K562 (cell line): Measurements from ENCODE around the gene YAE1. TPM values are rescaled to one million over a fixed set of nuclear protein-coding genes. Genes with fewer than 3 reads are reported as not detected.

Experiments used
- ATAC-seq: fragments of 200-7000 bp; cut with Tn5 transposase; 3 replicates; pipeline ENCODE4 v1.9.1; 2020; ENCODE audit warnings: moderate library complexity
- BruUV-seq: library from RNA; stranded (reverse); fragments of 400-500 nt; replicated peaks from 2 replicates; lab custom pipeline; 2021; lab: Mats Ljungman, UMichigan
- CTCF ChIA-PET: fragments of 300-600 bp; formaldehyde crosslinking; extraction: SDS; loops from one replicate; lab custom pipeline; 2021; ENCODE audit warnings: low intra/inter-chr PET ratio; lab: Yijun Ruan, JAX
- POLR2A ChIA-PET: fragments of 300-600, 350-650 bp; sonication (Branson Sonifier 250); formaldehyde crosslinking; extraction: SDS; loops from one replicate; lab custom pipeline; 2021; ENCODE audit warnings: antibody characterized with exemption, inconsistent platforms; lab: Yijun Ruan, JAX
- DNase-seq, 4 experiments: peaks; one replicate each; pipeline versions ENCODE4 v3.0.0 to v3.0.0-alpha.2; 2011 to 2018; ENCODE audit warnings: low spot score in 3 of 4, mixed read lengths in 3 of 4; ENCODE audit errors: extremely low read depth in 1 of 4
- FAIRE-seq: peaks from 2 replicates; lab custom pipeline; 2011; peaks lifted over from hg19 to GRCh38; lab: Jason Lieb, UNC
- H2AFZ ChIP-seq: 2 replicates; pipeline ENCODE4 v1.6.0; 2011; ENCODE audit warnings: low read depth, low read length, control low read depth, inconsistent platforms
- H3K27ac ChIP-seq: fragments of 200-600 bp; 3 replicates; pipeline ENCODE4 v1.8.0; 2011; ENCODE audit warnings: low read depth, mild to moderate bottlenecking, control low read depth, inconsistent platforms, low read length, moderate library complexity, mixed read lengths; ENCODE audit errors: extremely low read depth
- H3K27me3 ChIP-seq, 2 experiments: fragments of 300-600 bp in 1 of 2; 2 replicates in 1 of 2; 3 replicates in 1 of 2; pipeline versions ENCODE4 v1.6.0 to v1.8.0; 2011; ENCODE audit warnings: inconsistent platforms in 2 of 2, low read length in 2 of 2, mild to moderate bottlenecking in 1 of 2, mixed read lengths in 1 of 2, moderate library complexity in 1 of 2; ENCODE audit not compliant: control insufficient read depth in 2 of 2, insufficient read depth in 2 of 2
- H3K36me3 ChIP-seq: fragments of 300-600 bp; 3 replicates; pipeline ENCODE4 v1.8.0; 2011; ENCODE audit warnings: mild to moderate bottlenecking, low read length, inconsistent platforms; ENCODE audit not compliant: control insufficient read depth, insufficient read depth
- H3K4me1 ChIP-seq, 2 experiments: fragments of 200-600 bp in 1 of 2; replicated peaks in 1 of 2; 2 replicates in 1 of 2; 3 replicates in 1 of 2; pipeline versions ENCODE4 v1.5.1 to v1.8.0; 2011; ENCODE audit warnings: inconsistent platforms in 2 of 2, low read length in 2 of 2, mild to moderate bottlenecking in 1 of 2, mixed read lengths in 1 of 2, moderate library complexity in 1 of 2; ENCODE audit not compliant: control insufficient read depth in 2 of 2, insufficient read depth in 2 of 2
- H3K4me2 ChIP-seq: 2 replicates; pipeline ENCODE4 v1.6.1; 2011; ENCODE audit warnings: low read length, control low read depth, inconsistent platforms, mixed read lengths; ENCODE audit not compliant: insufficient read depth
- H3K4me3 ChIP-seq: fragments of 200-600 bp; sonication (generic), shearing (Covaris generic); 2 replicates; pipeline ENCODE4 v1.5.1; 2016; ENCODE audit warnings: control low read depth, inconsistent platforms
- H3K79me2 ChIP-seq: fragments of 200-600 bp; 3 replicates; pipeline ENCODE4 v1.8.0; 2011; ENCODE audit warnings: low read length, inconsistent platforms; ENCODE audit not compliant: control insufficient read depth, insufficient read depth
- H3K9ac ChIP-seq, 2 experiments: 2 replicates each; pipeline versions ENCODE4 v1.6.0 to v1.6.1; 2011; ENCODE audit warnings: low read depth in 2 of 2, low read length in 2 of 2, control low read depth in 1 of 2, inconsistent platforms in 1 of 2, mild to moderate bottlenecking in 1 of 2, mixed read lengths in 1 of 2; ENCODE audit not compliant: insufficient read depth in 1 of 2
- H3K9me1 ChIP-seq: one replicate; pipeline ENCODE4 v1.6.0; 2011; ENCODE audit warnings: inconsistent platforms, mild to moderate bottlenecking, low read length, moderate library complexity; ENCODE audit not compliant: control insufficient read depth, insufficient read depth
- H3K9me3 ChIP-seq: replicated peaks from 2 replicates; pipeline ENCODE4 v1.5.1; 2011; ENCODE audit warnings: low read depth, low read length, inconsistent platforms; ENCODE audit not compliant: control insufficient read depth, insufficient read depth
- H4K20me1 ChIP-seq: replicated peaks from 2 replicates; pipeline ENCODE4 v1.6.1; 2011; ENCODE audit warnings: low read length, inconsistent platforms, mixed read lengths; ENCODE audit not compliant: control insufficient read depth, insufficient read depth
- BACH1 ChIP-seq: fragments of 200-800 bp; sonication (Bioruptor generic); IDR thresholded peaks from 2 replicates; pipeline ENCODE4 v1.6.1; 2016; ENCODE audit warnings: missing genetic modification characterization, missing compliant biosample characterization
- CC2D1A ChIP-seq: fragments of 450-650 bp; IDR thresholded peaks from 2 replicates; pipeline ENCODE4 v1.6.1; 2017; ENCODE audit warnings: mild to moderate bottlenecking
- FOXJ2 ChIP-seq: fragments of 200-800 bp; sonication (Bioruptor generic); IDR thresholded peaks from 2 replicates; pipeline ENCODE4 v1.6.1; 2016; ENCODE audit warnings: missing genetic modification characterization, missing compliant biosample characterization
- HNRNPUL1 ChIP-seq: fragments of 200-400 bp; formaldehyde crosslinking; IDR thresholded peaks from 2 replicates; pipeline ENCODE4 v1.6.1; 2017; ENCODE audit warnings: low read length
- MEIS2 ChIP-seq: fragments of 450-650 bp; IDR thresholded peaks from 2 replicates; pipeline ENCODE4 v1.6.1; 2014; ENCODE audit warnings: mild to moderate bottlenecking; ENCODE audit not compliant: partially characterized antibody
- MTA3 ChIP-seq: fragments of 450-650 bp; formaldehyde crosslinking; IDR thresholded peaks from 2 replicates; pipeline ENCODE4 v1.6.1; 2017; ENCODE audit warnings: mild to moderate bottlenecking, borderline replicate concordance
- TAF15 ChIP-seq: fragments of 200-400 bp; formaldehyde crosslinking; IDR thresholded peaks from 2 replicates; pipeline ENCODE4 v1.6.1; 2017; ENCODE audit warnings: mild to moderate bottlenecking, low read depth, low read length, moderate library complexity
- TEAD1 ChIP-seq, 2 experiments: fragments of 450-650 bp in 1 of 2; sonication (generic) in 1 of 2; formaldehyde crosslinking; IDR thresholded peaks; 2 replicates each; pipeline versions ENCODE4 v1.4.0 to v1.8.0; 2020 to 2022; ENCODE audit warnings: mild to moderate bottlenecking in 2 of 2, missing genetic modification reagents in 1 of 2
- ZNF644 ChIP-seq: fragments of 200-800 bp; sonication (Bioruptor generic); IDR thresholded peaks from 2 replicates; pipeline ENCODE4 v1.6.1; 2016; ENCODE audit warnings: low read depth, missing genetic modification characterization, missing compliant biosample characterization
- in situ Hi-C: fragments of 300-500 bp; cut with MboI; formaldehyde crosslinking; loops from 4 replicates; pipeline ENCODE4 v1.15.0; 2018; ENCODE audit warnings: inconsistent platforms, mixed read lengths
- intact Hi-C: fragments of 100-400 bp; cut with micrococcal nuclease; formaldehyde crosslinking; loops from 2 replicates; pipeline ENCODE4 v1.14.2; 2022
- polyA plus RNA-seq, 8 experiments: library from polyadenylated mRNA; depleted of rRNA in 4 of 8; stranded (reverse) in 5 of 8; unstranded in 3 of 8; fragments of >200 nt; fragmentation: Nextera tagmentation in 2 of 8; fragmentation: Illumina TruSeq in 1 of 8; extraction: Ambion mirVana in 2 of 8; extraction: Trizol in 1 of 8; gene quantifications; 2 replicates each; pipeline versions ENCODE4 v1.2.1 to v1.2.3, GENCODE V29; 2011 to 2014; ENCODE audit warnings: inconsistent platforms in 1 of 8, missing spikeins in 1 of 8
- total RNA-seq, 7 experiments: library from RNA; depleted of rRNA in 6 of 7; stranded (reverse); fragments of >200 nt in 6 of 7; fragmentation: Illumina TruSeq in 2 of 7; extraction: Trizol in 2 of 7; gene quantifications; 2 replicates each; pipeline versions ENCODE4 v1.2.1 to v1.2.3, GENCODE V29; 2011 to 2021; ENCODE audit warnings: low replicate concordance in 1 of 7
- TF ChIP-seq, protein P1 (sequence below): sonication (generic); formaldehyde crosslinking; IDR thresholded peaks from 2 replicates; pipeline ENCODE4 v1.9.0; 2022; ENCODE audit warnings: mild to moderate bottlenecking, missing genetic modification reagents

Gene YAE1
- total and polyA plus RNA-seq, 9 of the 15 experiments (the other 6 are each of a cell fraction or from before 2014, with no cell fraction given): 15.2 to 63.4 (median 30.1) TPM

DNA sequence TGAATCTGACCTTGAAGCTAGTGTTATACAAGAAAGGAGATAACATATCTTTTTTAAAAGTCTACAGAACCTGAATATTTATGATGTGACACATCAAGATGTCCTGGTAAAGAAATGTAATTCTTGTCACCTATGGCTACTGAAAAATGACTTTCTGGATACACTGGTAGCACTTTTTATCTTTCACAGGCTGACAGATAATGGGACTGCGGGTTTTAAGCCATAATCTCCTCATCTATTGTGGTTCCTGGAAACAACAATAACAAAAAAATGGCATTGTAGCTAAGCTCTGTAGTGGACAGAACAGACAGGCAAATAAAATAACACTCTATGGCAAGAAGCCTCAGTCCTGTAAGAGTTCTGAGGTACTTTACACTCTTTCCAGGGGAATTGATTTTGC is 31.6 kb upstream of the YAE1 start (continued):
- TF ChIP-seq MEIS2 (peak; percentile 37), MTA3 (no peak), TEAD1 (CRISPR knock-in tag; IDR thresholded peaks at IDR 0.05) (0 out of 4 replicates have a peak, but pooled peaks of 1 of the 2 experiments have one; percentile 30), CC2D1A (no peak), HNRNPUL1 (no peak), ZNF644 (no peak), BACH1 (tag) (no peak), FOXJ2 (tag) (peak; percentile 80; the same call in 1 of the 2 replicates)
- TF ChIP-seq, protein P1, sequence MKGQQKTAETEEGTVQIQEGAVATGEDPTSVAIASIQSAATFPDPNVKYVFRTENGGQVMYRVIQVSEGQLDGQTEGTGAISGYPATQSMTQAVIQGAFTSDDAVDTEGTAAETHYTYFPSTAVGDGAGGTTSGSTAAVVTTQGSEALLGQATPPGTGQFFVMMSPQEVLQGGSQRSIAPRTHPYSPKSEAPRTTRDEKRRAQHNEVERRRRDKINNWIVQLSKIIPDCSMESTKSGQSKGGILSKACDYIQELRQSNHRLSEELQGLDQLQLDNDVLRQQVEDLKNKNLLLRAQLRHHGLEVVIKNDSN (CRISPR knock-in tag): no peak

DNA sequence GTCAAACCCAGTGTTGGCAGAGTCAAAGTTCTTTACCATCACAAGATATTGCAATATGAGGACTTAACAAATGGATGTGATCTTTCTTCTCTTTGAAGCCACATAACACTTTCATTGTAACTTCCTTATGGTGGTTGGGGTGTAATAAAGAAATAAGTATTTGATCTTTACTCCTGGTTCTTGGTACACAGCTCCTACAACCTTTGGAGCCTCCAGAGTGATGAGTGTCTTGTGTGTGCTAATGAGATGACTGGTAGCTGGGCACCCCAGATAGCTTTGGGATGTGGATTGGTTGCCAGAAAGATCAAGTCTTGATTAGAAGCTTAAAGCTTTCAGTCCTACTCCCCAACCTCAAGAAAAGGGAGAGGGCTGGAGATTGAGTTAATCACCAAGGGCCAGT is 31.1 kb upstream of the YAE1 start:
- FAIRE-seq: no peak
- Histone ChIP-seq H3K36me3 (no peaks in the 10 kb centered on the region), H3K9ac (no peak overlapping the region), H3K27ac (no peak overlapping the region), H3K79me2 (no peaks in the 10 kb centered on the region), H3K9me1 (no peaks in the 10 kb centered on the region), H4K20me1 (no peaks in the 10 kb centered on the region), H3K4me3 (no peak overlapping the region), H3K4me1 (no peaks in the 10 kb centered on the region)
- in situ Hi-C loops (no loop called here), intact Hi-C loops (no loop called here)
- BruUV-seq: no TSS peak
- ATAC-seq: no peak
- CTCF ChIA-PET: no interaction called here
- TF ChIP-seq TAF15: no peak
- TF ChIP-seq, all 486 proteins: peak for 0
- Histone ChIP-seq H2AFZ (no peak overlapping the region), H3K4me2 (no peak overlapping the region), H3K9me3 (no peaks in the 10 kb centered on the region), H3K27me3 (peaks cover 20 to 46% of the 10 kb centered on the region in 2 experiments)
- POLR2A ChIA-PET: no interaction called here
- DNase-seq: no peak
